GF-D8 (cell line): ENCODE measurements around the gene ALG1.
"Not testable (repeated sequence)": the region's sequence is repeated elsewhere in the genome, so short reads cannot be mapped to it uniquely, and the experiment has no call there.

Experiments
- DNase-seq: peaks from one replicate; lab custom pipeline; 2025; lab: John Stamatoyannopoulos, UW

Gene ALG1

DNA sequence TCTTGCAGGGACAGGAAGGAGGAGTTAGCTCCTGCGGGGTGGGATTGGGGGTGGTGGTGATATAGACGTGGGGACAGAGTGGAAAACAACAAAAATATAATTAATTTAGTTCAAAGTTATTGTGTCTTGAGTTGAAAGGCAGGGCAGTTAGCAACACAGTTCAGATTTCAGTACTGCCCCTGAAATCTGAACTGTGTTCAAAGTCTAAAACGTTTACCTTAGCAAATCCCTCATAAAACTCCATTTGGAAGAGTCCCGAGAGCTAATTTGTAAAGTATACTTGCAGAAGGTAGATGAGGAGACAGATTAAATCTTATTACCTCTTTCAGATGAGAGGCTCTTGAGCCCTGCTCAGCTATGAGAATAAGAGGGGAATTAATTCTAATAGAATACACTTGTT lies 27.5 kb downstream of the ALG1 start:
- not testable (repeated sequence) for DNase-seq

GRCh38 chr16:5103296-5104032 lies 31.8 kb downstream of the ALG1 start:
- DNase-seq, result not testable (repeated sequence)

DNA sequence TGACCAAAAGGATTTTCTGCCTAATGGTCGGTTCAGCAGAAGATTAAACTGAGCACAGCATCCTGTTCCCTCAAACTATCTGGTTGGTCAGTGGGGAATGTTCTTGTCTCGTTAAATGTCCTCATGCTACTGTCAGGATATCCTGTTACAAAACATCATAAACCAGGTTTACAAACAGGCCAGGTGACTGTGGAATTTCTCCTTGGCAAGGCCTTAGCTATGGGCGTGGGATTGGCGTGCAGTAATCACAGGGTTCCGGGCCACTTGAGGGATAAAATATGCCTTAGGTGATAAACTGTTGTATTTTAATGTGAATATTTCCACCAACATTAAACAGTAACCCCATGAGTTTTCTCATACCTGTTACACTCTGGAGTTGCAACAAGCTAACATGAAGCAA lies 33.4 kb downstream of the ALG1 start:
- DNase-seq, result not testable (repeated sequence)

DNA sequence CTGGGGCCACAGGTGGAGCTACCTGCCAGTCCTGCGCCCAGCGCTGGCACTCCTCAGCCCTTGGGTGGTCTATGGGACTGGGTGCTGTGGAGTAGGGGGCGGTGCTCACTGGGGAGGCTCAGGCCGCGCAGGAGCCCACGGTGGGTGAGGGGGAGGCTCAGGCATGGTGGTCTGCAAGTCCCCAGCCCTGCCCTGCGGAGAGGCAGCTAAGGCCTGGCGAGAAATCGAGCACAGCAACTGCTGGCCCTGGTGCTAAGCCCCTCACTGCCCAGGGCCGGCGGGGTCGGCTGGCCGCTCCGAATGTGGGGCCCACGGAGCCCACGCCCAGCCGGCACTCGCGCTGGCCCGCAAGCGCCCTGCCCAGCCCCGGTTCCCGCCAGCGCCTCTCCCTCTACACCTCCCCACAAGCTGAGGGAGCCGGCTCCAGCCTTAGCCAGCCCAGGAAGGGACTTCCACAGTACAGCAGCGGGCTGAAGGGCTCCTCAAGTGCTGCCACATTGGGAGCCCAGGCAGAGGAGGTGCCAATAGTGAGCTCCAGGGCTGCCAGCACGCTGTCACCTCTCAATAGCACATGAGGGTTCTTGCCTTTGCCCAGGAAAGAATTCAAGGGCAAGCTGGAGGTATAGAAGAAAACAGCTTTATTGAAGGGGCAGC lies 37.0 kb downstream of the ALG1 start:
- no peak for DNase-seq

DNA sequence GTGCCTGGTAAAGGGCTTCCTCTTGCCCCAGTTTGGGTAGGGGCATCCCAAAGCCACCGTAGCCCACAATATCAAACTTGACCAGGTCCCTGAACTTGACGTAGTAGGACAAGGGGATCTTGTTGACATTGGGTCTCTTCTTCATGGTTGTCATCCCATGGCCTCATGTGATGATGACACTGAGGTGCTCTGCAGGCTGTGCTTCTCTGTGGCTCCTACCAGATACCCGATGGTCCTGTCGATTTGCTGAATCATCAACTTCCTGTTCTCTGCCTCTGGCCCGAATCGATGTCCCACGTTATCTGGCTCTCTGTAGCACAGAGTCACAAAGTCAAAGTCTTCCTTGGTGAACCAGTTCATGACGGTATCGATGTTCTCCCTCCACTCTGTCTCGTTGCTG lies 39.3 kb downstream of the ALG1 start:
- not testable (repeated sequence) for DNase-seq

- DNase-seq, result not testable (repeated sequence)
These were observed 45.2 kb downstream of the ALG1 start for GRCh38 chr16:5116780-5117295.

DNA sequence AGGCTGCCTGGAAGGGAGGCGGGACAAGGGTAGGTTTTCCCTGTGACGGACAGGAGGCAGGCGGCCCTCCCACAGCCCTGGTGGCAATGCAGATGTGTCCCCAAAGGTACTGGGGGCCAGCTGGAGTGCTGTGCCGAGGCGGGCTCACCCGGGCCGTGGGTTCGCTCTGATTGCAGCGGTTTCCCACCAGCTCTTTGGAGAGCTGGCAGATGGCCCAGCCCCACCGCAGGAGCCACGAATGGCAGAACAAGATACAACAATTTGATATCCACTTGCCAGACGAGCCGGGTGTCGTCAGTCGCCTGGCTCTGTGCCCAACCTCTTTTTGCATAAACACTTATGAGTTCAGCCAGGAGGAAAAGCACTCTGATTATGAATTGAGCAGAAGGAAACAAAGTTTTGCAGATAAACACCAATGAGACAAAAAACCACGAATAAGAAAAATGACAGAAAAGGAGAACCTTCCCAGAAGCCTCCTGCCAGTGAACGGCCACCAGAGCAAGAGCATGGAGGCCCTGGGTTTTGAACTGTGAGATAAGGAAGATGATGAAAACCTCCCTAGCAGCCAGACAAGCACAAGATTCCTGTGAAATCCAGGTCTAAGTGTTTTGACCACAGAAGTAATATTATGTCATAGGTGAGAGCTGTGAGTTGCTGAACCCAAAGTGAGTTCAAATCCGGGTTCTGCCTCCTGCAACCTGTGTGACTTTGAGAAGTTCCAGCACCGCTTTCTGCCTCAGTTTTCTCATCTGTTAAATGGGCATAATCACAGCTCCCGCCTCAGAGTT lies 45.9 kb downstream of the ALG1 start:
- peak; percentile 66 for DNase-seq

DNA sequence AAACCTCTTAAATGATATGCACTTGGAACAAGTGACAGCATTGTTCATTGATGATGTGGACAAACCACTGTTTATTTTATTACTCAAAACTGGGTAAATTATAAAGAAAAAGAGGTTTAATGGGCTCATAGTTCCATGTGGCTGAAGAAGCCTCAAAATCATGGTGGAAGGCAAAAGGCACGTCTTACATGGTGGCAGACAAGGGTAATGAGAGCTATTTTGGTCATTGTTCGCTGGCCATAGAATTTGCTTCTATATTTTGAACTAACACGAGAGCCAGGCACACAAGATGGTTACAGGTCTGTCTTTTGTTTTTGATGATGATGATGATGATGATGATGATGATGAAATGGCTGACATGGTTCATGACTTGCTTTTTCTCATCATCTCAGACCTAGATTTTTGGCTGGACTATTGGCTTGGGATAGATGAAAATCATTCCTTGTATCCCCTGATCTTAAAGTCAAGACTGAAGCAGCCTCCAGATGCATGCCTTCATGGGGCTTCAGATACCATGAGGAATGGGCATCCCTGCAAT lies 59.9 kb downstream of the ALG1 start:
- DNase-seq, result not testable (repeated sequence)

DNA sequence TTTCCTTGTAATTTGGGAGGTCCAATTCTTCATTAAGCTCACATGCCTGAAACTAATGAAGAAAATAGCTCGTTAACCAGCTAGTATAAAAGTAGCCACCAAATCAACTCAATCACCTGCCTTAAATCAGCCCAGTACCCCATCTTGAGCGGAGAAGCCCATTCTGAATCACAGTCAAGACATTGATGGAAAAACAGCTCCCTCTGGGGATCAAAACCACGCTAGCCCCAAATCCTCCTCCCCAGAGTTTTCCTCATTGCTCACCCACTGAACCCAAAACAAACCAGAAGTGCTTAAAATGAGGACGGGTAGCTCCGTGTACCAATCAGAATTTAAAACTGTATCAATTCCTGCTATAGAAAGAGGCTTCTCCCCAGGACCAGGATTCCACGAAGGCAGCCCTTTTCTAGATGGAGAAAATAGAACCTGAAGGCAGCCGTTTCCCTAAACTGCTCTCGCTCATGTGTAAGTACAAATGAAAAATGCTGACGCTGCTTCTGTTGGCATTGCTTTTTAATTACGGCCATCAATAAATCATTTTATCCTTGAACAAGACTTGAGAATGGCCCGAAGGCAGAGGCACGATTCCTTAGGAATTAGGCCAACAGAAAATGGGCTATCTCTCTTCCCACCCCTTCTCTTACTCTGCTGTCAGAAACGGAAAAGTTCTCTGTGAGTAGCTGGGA lies 61.4 kb downstream of the ALG1 start:
- not testable (repeated sequence) for DNase-seq

- DNase-seq, result not testable (repeated sequence)
These were observed 63.3 kb downstream of the ALG1 start for GRCh38 chr16:5134739-5135452.
